ENCODE results near the gene TSPAN4. TPM values are rescaled to one million over a fixed set of nuclear protein-coding genes. Genes with fewer than 3 reads are reported as not detected.

Gene TSPAN4
- total and polyA plus RNA-seq, 2 of the 13 experiments (the other 11 are each of a cell fraction or from before 2014, with no cell fraction given), result 31.7 to 68.3 TPM

- in situ Hi-C loops (cut with HindIII; ENCODE audit: extremely low pct_ligation_motif_present, low pct_unique_long_range_greater_than_20kb), result no loop called here
- POLR2A ChIA-PET, result no interaction called here
- no peak for FAIRE-seq
Observed at GRCh38 chr11:901452-902061, 58.9 kb downstream of the TSPAN4 start.

More at GRCh38 chr11:901452-902061, 58.9 kb downstream of the TSPAN4 start:
- Histone ChIP-seq H3K79me2 (ENCODE audit: insufficient read depth, low read length) (no peaks in the 10 kb centered on the region), H3K27ac (ENCODE audit: extremely low read length, insufficient read depth, low read length) (no peak overlapping the region), H3K4me2 (ENCODE audit: low read depth, low read length) (no peak overlapping the region), H3K9ac (ENCODE audit: insufficient read depth, low read depth, low read length) (no peak overlapping the region), H3K27me3 (ENCODE audit: control insufficient read depth in 1 of 2, insufficient read depth in 2 of 2, low read length in 2 of 2) (no peaks in the 10 kb centered on the region; a peak in 1 of 5 replicates), H4K20me1 (ENCODE audit: insufficient read depth, low read length) (no peaks in the 10 kb centered on the region), H3K9me3 (ENCODE audit: low read length) (no peaks in the 10 kb centered on the region), H3K4me1 (ENCODE audit: insufficient read depth, low read length) (no peaks in the 10 kb centered on the region), H3K36me3 (replicated peaks in 1 of 2; ENCODE audit: control insufficient read depth in 1 of 2, insufficient read depth in 2 of 2, low read length in 2 of 2) (peaks cover 25 to 65% of the 10 kb centered on the region in 2 experiments), H2AFZ (ENCODE audit: low read length) (no peak overlapping the region), H3K4me3 (replicated peaks in 1 of 3; ENCODE audit: insufficient read depth in 1 of 3, low read depth in 2 of 3, low read length in 3 of 3) (no peak overlapping the region)
- ATAC-seq (no peak), DNase-seq (ENCODE audit: low spot score) (no peak)
- TF ChIP-seq PATZ1 (CRISPR knock-in tag; IDR thresholded peaks at IDR 0.05), result no peak
- no peak for TF ChIP-seq MED1 (CRISPR knock-in tag; IDR thresholded peaks at IDR 0.05)
- TF ChIP-seq LBX2 (CRISPR knock-in tag; IDR thresholded peaks at IDR 0.05; ENCODE audit: borderline replicate concordance), result no peak
- no peak for TF ChIP-seq ZNF296 (CRISPR knock-in tag; conservative IDR thresholded peaks at IDR 0.05)
- no peak for TF ChIP-seq ZNF264 (CRISPR knock-in tag; IDR thresholded peaks at IDR 0.05)
- TF ChIP-seq SP2 (CRISPR knock-in tag; IDR thresholded peaks at IDR 0.05), result no peak
- TF ChIP-seq AKAP8 (CRISPR knock-in tag; IDR thresholded peaks at IDR 0.05), result no peak
- no peak for TF ChIP-seq LCORL (IDR thresholded peaks at IDR 0.05)
- TF ChIP-seq LCORL (CRISPR knock-in tag; IDR thresholded peaks at IDR 0.05), result no peak
- BruUV-seq (replicated peaks), result no TSS peak
- CTCF ChIA-PET (ENCODE audit: low intra/inter-chr PET ratio, low total read pairs), result no interaction called here
- intact Hi-C loops (cut with micrococcal nuclease; ENCODE audit: unreplicated experiment), result no loop called here
- WGBS (ENCODE audit: low lambda C conversion rate), result 98% methylated on average over 15 of the region's 19 CpGs
